Stimulated activated CD8-positive, alpha-beta memory T cell treated with anti-CD3 and anti-CD28 coated beads, Interleukin-15, amount 100 ng/mL, for 48 hours (primary cell): ENCODE data around the gene THY1.
"Not testable (repeated sequence)": the region's sequence is repeated elsewhere in the genome, so short reads cannot be mapped to it uniquely, and the experiment has no call there.

Source experiments
- DNase-seq, 2 donors: peaks; one replicate each; pipeline ENCODE4 v3.0.0-alpha.2; 2020; ENCODE audit warnings: low read depth in 2 of 2

THY1 gene

DNA sequence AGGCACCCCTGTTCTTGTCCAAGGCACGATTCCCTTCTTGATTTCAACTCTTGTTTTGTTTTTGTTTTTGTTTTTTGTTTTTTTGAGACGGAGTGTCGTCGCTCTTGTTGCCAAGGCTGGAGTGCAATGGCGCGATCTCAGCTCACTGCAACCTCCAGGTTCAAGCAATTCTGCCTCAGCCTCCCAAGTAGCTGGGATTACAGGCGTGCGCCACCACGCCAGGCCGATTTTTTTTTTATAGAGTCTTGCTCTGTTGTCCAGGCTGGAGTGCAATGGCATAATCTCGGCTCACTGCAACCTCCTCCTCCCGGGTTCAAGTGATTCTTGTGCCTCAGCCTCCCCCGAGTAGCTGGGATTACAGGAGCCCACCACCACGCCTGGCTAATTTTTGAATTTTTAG, 40.5 kb downstream of the THY1 start:
- not testable (repeated sequence) for DNase-seq

DNA sequence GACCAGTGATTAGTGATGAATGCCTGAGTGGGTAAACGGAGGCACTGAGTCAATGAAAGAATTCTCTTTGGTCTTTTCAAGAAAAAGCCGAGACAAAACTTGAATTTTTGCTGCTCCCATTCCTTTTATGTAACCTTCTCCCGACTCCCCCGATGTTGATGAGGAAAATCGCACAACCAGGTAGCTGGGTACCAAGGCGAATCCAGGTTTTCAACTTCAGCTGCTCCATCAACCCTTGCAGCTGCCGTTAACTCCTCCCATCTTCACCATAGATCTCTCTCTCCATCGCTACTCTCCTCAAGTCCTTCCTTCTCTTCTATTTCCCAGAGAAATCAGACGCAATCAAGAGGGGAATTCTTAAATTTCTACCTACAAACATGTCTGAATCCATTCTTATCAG, 40.9 kb downstream of the THY1 start:
- no peak for DNase-seq

DNA sequence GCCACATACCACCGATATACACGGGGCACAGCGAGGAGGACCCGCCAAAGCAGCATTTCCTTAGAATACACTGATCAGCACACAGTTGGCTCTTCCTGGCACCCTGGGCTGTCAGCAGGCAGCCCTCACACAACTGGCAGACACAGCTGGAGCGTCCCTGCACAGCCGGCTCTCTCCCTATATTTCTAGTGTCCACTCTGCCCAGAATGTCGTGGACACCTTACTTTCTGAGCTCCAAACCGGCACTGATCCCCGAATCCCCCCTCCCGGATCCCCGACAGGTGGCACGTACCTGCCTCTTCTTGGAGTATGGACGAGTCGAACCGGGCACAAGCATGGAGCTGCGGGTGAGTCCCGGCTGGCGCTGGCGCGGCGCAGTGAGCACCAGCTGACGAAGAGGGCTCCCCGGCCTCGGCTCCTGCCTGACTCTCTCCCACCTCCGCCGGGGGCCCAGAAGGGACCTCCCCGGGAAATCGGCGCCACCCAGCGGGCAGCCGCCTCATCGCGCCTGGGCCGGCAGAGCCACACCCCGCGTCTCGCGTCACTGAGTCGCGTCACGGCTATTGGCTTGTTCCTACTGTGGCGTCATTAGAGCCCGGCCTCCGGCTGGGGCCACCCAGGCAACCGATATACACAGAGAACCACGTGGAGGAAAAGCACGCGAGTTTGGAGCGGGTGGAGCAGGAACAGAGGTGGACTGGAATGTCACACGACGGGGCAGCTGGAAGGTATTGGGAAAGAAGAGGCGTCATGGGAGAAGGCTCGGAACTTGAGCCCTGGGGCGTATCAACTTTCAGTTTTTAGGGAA, 41.6 kb downstream of the THY1 start, which contains the start of gene USP2:
TSS of gene USP2 (minus strand) at position 510 of the 808 bp plus-strand sequence. CDS start 8,210 bp downstream, outside the sequence.
- DNase-seq, result peak; percentile 95

DNA sequence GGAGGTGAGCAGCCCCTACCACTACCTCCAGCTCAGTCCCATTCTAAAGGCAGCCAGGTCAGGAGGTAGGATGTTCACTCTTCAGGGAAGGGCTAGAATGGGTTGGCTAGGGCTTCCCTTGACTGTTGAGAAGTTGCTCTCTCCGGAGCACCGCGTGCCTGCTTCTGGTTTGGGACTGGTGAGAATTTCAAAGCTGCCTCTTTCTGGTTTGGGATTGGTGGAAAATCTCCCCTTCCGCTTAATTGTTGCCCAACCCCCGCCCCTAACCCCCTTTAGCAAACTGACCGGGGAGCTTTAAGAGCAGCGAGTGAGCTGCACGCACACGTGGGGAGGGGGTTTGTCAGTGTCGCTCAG, 42.2 kb downstream of the THY1 start:
- no peak for DNase-seq

DNA sequence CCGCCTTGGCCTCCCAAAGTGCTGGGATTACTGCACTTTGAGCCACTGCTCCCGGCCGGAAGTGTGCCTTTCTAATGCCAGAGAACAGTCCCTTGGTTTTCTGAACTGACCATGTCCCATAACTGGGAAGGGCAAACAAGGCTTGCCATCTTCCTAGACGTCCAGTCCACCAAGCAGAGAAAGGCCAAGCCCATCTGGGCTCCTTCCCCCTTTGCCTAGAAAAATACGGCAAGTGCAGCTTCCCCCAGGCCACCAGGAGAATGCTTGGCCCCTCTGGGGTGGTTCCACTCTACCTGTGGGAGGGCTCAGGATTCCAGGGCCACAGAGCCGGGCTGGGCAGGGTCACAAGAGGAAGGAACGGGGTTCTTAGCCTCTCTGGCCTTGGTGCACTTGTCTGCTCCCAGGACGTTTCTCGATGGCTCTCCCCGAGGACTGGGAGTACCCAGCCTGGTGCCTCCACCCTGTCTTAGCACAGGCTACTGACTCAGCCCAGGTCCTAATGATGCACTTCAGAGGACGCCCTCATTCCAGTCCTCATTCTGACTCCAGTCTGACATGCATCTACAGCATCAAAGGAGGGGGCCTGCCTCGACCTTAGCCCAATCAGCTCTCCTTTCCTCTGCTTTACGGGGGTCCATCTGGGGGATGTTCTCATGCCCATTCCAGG, 42.7 kb downstream of the THY1 start:
- no peak for DNase-seq

DNA sequence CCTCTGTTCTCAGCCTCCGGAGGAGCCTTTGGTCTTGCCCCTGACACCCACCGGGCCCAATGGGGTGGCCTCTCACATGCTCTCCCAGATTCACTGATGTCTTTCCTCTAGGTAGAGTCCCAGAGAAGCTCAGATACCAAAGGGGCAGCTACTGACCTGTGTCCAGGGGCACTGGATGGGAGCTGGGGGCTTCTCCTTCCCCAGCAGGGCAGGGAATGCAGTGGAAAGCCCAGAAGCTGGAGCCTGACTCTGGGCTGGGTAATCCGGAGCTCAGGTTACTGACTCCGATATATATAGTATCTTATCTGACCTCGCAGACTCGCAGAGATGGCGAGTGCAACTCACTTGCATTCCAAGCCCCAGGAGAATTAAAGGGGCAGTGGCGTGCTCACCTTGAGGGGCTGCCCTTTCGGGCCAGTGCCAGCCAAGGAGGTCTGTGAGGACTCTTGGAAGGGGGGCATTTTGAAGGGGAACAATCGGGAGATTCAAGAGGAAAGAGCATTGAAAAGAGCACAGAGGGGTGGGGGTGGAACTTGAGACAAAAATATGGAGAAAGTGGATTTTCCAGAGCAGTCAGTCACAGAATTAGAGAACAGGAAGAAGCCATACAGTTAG, 44.0 kb downstream of the THY1 start:
- no peak for DNase-seq

DNA sequence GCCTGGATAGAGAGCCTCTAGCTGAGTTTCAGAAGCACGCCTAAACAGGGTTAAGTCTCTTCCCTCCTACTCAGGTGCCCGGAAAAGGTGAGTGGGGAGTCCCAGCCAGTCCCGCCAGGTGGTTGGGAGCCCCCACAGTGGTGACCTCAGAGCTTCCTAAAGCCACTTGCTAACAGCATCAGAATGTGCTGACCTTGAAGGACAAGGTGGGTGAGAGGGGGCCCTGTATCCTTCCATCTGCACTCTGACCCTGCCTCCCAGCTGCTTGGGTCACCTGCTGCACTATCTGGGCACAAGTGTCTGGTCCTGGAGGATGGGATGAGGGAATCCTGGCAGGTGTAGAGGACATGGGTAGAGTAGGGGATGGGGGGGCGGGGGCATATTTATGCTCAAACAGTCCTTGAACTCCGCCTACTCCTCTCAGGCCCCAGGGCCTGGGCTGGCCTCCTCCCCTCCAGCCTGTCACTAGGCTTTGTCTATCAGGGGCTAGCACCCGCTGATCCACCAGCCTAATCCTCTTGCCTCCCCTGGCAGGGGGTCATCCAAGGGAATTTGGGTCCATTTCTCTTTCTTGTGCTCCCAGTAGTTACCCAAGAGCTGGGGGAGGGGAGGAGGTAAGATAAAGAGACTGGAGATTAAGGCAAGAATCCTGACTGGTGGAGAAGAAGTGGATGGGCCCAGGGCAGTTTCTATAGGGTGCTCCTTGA, 44.9 kb downstream of the THY1 start:
- DNase-seq, result no peak

DNA sequence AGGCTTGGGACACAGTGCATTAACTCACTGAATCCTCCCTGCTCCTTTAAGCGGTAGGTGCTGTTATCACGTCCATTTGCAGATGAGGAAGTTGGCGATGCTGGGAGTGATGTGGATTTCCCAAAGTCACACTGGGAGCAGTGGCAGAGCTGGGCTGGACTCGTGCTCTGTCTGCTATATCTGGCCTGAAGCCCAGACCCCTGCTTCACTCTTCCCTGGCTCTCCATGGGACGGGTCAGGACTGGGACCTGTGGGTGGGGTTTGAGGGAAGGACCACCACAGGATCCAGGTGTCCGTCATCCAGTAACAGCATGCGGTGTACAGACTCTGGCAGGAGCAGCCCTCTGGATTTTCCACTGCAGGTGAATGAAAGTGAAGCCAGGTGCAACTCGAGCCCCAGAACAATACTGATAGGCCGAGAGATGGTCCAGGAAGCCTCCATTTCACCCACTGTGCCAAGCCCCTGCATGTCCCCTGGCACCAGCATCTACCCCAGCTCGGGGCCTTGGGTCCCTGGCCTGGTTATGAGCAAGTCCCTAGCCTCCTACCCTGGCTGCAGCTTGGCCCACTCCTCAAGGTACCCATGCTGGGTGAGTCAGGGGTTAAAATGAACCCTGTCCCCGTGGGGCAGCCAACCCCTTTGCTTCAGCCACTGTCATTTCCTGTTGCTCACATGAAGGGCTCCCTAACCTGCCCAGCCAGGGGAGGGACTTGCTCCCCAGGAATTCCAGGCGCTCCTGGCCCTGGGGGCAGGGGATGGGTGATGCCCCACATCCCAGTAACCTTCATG, 45.7 kb downstream of the THY1 start:
- no peak for DNase-seq

DNA sequence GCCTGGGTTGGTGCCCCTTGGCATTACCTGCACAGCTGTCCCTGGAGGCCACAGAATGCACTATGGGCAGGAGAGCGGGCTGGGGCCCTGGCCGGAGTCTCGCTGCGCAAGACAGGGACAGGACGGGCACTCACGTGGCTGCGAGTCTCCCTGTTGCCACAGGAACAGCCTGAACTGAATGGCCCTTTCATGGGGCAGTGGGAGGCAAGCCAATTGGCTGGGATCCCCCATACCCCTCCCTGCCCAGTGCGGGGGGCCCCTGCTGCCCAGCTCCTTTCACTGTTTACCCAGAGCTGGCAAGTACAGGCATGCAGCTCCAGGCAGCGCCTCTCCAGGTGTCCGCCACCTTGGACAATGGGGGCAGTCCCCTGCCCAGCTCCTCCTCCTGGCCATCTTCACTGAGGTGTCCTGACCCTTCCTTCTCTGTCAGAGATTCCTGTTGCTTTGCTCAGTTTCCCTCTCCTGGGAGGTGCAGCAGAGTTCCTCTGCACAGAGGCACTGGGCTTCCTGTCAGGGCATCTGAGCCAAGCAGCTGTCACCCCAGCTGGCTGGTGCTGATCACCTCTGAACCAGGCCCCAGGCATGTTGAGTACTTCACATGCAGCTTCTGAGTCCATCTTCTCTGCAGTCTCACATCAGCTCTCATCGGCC, 46.6 kb downstream of the THY1 start:
- DNase-seq, result no peak

DNA sequence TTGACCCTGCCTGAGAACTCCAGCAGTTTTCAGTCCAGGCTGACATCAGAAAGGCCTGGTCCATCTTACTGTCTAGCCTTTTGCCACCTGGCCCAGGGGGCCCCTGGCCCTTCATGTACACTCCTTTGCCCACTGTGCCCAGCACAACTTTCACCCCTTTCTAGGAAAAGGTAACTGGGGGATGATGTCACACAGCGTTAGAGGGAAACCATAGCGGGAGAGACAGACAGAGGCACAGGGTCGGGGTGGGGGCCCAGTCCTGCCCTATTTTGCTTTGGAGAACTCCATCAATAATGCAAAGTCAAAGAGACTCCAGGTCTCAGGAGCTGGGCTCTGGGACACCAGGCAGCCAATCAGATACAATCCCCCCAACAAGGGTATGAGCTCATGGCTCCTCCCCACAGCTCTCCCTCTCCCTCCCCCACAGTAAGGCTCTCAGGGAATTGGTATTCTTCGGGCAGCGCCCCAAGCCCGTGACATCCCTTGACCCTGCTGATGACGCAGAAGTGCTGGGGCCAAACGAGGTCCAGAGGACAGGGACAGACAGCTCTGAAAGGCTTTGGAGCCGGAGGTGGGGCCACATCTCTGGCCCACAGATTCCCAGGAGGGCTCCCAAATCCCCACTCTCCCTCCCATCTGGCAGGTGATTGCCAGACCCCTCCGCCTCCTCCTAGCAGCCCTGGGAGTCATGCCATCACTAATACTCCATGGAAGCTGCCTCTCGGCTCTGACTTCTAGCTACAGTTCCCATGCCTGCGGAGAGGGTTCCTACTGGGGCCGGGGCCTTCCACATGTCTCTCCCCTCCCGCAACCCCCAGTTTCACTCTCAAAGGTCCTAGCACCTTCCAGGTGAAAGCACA, 47.4 kb downstream of the THY1 start:
- DNase-seq, result no peak

DNA sequence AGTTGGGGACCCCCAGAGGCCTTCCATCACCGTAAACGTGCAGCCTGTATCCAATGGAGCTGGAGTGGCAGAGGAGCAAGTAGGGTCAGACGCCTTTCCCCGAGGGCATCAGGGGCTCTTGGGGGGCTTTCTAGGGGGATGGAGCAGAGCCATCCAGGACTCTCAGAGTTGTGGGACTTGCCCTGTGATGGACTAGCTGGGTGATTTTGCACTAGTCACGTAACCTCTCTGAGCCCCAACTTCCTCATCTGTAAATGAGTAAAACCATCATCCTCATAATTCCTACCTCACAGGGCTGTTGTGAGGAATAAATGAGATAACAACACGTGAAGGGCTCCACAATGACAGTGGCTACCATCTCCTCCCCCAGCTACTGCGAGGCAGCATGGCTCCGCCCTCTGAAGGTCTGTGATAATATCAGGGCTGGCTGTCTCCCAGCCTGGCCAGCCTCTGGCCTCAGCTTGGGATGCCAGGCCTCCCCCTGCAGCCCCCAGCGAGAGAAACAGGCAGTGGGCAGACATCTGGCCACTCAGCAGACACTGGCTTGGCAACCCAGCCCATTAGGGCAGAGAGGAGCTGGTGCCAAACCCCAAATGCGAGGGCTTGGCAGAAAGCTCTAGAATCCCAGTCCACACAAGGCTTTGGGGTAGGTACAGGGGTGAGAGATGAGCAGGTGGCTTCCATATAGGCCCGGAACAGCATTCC, 48.2 kb downstream of the THY1 start:
- no peak for DNase-seq

DNA sequence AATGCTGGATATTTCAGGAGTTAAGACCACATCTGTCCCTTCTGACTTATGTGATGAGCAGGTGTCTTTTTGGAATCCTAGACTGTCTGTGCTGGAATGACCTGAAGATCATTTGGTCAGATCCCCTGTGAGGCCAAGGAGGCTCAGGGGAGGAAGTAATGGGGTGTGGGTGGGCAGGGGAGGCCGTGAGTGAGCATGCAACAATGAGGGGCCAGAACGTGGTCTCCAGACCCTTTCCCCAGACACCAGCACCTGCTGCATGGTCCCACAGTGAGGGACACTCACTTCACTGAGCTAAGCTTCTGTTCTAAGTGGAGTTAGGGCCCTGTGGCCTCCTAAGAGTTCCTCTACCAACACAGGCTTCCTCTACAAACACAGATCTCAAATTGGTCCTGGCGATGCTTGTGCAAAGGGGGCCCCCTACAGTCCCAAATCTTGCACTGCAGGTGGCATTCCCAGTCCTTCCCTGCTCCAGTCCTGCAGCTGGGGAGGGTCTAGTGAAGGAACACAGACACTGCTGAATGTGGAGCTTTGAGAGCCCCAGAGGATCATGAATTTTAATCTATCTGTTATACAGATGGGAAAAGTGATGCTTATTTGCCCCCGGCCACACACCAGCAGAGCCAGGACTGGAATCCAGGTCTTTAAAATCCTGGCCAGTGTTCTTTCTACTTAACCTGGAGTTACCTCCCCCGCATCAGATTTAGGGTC, 48.9 kb downstream of the THY1 start:
- DNase-seq, result peak in 1 of 2 donors; percentile 20

DNA sequence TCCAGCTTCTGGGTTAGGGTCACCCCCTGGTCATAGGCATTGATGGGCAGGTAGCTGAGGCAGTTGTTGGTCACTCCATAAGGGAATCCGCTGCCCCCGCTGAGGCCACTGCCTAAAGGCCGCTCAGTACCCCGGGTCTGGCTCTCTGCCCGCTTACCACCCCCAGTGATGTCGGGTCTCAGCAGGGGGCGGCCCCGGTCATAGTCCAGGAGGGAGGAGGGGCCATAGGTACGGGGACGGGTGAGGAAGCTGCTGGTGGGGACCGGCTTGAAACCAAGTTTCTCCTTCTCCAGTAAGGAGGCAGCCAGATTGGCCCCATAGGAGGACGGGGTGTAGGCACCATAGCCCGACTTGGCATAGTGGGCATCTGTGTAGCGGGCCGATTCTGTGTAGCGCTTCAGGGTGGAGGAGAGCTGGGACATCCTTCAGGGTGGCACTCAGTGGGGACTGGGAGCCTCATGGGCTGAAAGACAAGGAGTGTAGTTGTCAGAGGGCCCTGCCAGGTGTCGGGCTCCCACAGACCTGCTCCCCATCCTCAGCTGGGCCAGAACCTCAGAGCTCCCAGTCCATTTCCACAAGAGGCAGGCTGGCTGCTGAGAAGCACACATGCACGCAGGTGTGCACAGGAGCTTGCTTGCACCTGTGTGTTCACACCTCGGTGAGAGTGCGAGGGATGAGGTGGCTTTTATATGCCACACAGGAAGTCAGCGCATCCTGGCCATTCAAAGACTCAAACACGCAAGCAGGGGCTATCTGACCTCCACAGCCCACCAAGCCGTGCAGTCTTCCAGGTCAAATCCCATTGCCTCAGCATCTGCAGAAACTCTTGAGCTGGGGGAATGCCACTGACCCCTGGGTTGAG, 49.7 kb downstream of the THY1 start:
- no peak for DNase-seq

DNA sequence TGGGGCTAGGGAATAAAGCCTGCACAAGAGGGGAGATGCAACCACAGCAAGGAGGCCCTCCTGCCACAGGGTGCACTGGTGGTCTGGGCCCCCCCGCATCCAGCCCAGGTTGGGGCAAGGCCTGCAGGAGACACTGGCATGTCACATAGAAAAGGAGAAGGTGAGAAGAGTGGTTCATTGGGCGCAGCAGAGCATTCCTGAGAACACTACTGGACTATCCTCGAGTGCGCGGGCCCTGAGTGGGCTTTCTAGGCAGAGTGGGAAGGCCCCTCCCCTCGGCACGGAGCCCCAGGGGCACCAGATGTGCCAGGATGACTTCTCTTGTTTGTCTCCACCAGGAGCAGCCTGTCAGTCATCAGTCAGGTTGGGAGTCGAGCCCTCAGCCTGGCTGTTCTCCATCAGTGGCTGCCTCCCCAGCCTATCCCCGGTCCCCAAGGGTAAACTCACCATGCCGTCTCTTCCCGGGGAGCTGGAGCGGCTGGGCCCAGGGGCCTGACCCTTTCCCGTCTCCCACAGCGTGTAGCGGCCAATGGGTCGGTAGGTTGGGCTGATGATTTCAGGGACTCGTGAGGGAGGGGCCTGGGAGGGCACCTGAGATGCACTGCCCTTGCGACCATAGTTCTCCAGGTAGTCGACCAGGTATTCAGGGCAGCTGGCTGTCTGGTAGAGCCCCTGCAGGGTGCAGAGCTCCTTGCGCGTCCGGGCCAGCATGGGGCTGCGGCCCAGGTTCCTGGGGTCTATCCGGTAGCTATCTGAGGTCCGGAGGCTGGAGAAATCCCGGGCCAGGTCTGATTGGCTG, 50.5 kb downstream of the THY1 start:
- no peak for DNase-seq

DNA sequence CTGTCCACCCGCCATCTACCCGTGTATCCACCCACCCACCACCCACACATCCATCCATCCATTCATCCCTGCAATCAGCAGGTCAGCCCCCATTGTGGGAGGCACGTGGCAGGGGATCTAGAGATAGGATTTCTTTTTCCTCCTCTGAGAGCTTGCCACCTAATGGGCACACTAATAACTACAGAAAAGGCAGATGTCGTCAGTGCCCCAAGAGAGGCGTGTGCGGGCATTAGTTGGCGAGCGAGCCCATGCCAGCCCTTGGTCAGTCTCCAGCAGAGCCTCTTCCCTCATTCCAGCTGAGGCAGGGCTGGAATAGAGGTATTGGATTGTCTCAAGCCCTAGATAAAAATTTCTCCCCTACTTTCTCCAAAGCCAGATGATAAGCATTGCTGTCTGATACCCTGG, 51.2 kb downstream of the THY1 start:
- DNase-seq, result no peak

DNA sequence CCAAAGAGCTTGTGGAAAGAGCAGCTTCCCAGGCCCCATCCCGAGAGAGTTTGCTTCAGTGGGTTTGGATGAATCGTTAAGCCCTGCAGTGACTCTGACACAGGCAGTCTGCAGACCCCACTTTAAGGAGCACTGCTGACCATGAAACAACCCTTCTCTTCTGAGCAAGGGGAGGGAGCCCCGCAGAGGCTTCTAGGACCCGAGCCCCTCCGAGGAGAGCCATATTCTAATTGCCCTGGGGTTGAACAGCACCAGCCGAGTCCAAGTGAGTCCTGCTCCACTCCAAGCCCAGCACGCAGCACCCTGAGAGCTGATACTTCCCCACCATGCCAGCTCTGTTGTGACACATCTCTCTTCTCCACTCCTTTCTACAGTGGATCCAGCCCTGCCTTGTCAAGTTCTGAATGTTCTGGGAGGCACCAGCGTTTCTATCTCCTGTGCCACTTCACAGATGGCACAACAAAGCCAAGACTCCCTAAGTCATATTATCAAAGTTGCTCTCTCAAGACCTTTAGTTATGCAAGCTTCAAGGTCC, 51.8 kb downstream of the THY1 start:
- DNase-seq, result no peak
